Astrocyte (in vitro differentiated cells and primary cell): ENCODE results near the gene TLR6.

Experiments
- CTCF ChIP-seq: IDR thresholded peaks from 2 replicates; pipeline ENCODE4 v1.5.1; 2011; ENCODE audit warnings: low read depth, mild to moderate bottlenecking, inconsistent platforms, low read length, moderate library complexity; ENCODE audit not compliant: insufficient read depth
- EZH2 ChIP-seq: IDR thresholded peaks from 2 replicates; pipeline ENCODE4 v1.6.1; 2012; ENCODE audit warnings: mild to moderate bottlenecking, low read length, inconsistent platforms; ENCODE audit not compliant: insufficient read depth

- TF ChIP-seq CTCF (no peak), EZH2 (no peak)
These were observed 68.3 kb downstream of the TLR6 start for GRCh38 chr4:38788317-38788716.
